ENCODE measurements around the gene TRUB2. TPM values are rescaled to one million over a fixed set of nuclear protein-coding genes. Genes with fewer than 3 reads are reported as not detected.

Gene TRUB2
- total RNA-seq, 6 experiments from 2014 or later, result 16.7 to 35.5 (median 24.5) TPM

- H3K4me1 ChIP-seq, result peaks cover 0 to 11% (median 0%) of the 10 kb centered on the region in 4 donors
- no peaks in the 10 kb centered on the region for H3K27me3 ChIP-seq
- intact Hi-C loops (cut with DNase I), result loop anchor here in 1 of 2 donors (10.0 kb wide), 1 partner anchor 53 kb away; no protein-coding TSS in a partner anchor
- H3K27ac ChIP-seq, result no peak overlapping the region
- no peaks in the 10 kb centered on the region for H3K36me3 ChIP-seq
- ATAC-seq (peak in 2 of 4 donors; percentile 5 to 9), DNase-seq (no peak)
- H3K9me3 ChIP-seq, result no peaks in the 10 kb centered on the region
- TF ChIP-seq CTCF (IDR thresholded peaks at IDR 0.05), result no peak
- TF ChIP-seq POLR2A (IDR thresholded peaks at IDR 0.05), result no peak
- H3K4me3 ChIP-seq, result peak overlapping the region; percentile 42 to 54 (median 43)
- WGBS (ENCODE audit: insufficient coverage, low coverage, low lambda C conversion rate, missing lambda C conversion rate), result 55% methylated on average over 5 of the region's 14 CpGs
Observed at GRCh38 chr9:128361296-128361985, 39.2 kb upstream of the TRUB2 start.

GRCh38 chr9:128360826-128361225 lies 38.6 kb upstream of the TRUB2 start:
- no peak overlapping the region for H3K27ac ChIP-seq
- peaks cover 0 to 11% (median 0%) of the 10 kb centered on the region in 4 donors for H3K4me1 ChIP-seq
- peaks cover 0 to 5% (median 2%) of the 10 kb centered on the region in 4 donors for H3K36me3 ChIP-seq
- H3K9me3 ChIP-seq, result no peaks in the 10 kb centered on the region
- no peaks in the 10 kb centered on the region for H3K27me3 ChIP-seq
- intact Hi-C loops (cut with DNase I), result loop anchor here in 1 of 2 donors (10.0 kb wide), 1 partner anchor 54 kb away; no protein-coding TSS in a partner anchor
- TF ChIP-seq POLR2A (IDR thresholded peaks at IDR 0.05), result no peak
- TF ChIP-seq CTCF (IDR thresholded peaks at IDR 0.05), result no peak
- no peak for ATAC-seq
- no peak for DNase-seq
- H3K4me3 ChIP-seq, result no peak overlapping the region
- WGBS (ENCODE audit: insufficient coverage, low coverage, low lambda C conversion rate, missing lambda C conversion rate), result no CpG with 5 or more reads among the region's 2 CpGs

- Histone ChIP-seq H3K4me1 (peaks cover 0 to 5% (median 0%) of the 10 kb centered on the region in 4 donors), H3K27ac (no peak overlapping the region), H3K9me3 (no peaks in the 10 kb centered on the region), H3K36me3 (peaks cover 0 to 13% (median 4%) of the 10 kb centered on the region in 4 donors), H3K27me3 (no peaks in the 10 kb centered on the region), H3K4me3 (no peak overlapping the region)
- WGBS (ENCODE audit: insufficient coverage, low coverage, low lambda C conversion rate, missing lambda C conversion rate), result 85% methylated on average over 3 of the region's 4 CpGs
- TF ChIP-seq POLR2A (IDR thresholded peaks at IDR 0.05), result no peak
- no peak for TF ChIP-seq CTCF (IDR thresholded peaks at IDR 0.05)
- ATAC-seq, result no peak
- intact Hi-C loops (cut with DNase I), result no loop called here
- DNase-seq, result no peak
Observed at GRCh38 chr9:128358861-128359260, 36.6 kb upstream of the TRUB2 start.

GRCh38 chr9:128358090-128358489 lies 35.8 kb upstream of the TRUB2 start:
- no peak overlapping the region for H3K4me3 ChIP-seq
- 37% methylated on average over 6 of the region's 8 CpGs for WGBS (ENCODE audit: insufficient coverage, low coverage, low lambda C conversion rate, missing lambda C conversion rate)
- TF ChIP-seq CTCF (IDR thresholded peaks at IDR 0.05), result no peak
- no peak for TF ChIP-seq POLR2A (IDR thresholded peaks at IDR 0.05)
- ATAC-seq, result peak in 1 of 4 donors; percentile 27
- H3K9me3 ChIP-seq, result no peaks in the 10 kb centered on the region
- H3K27me3 ChIP-seq, result no peaks in the 10 kb centered on the region
- peaks cover 0 to 13% (median 4%) of the 10 kb centered on the region in 4 donors for H3K36me3 ChIP-seq
- DNase-seq, result no peak
- peaks cover 0 to 5% (median 0%) of the 10 kb centered on the region in 4 donors for H3K4me1 ChIP-seq
- intact Hi-C loops (cut with DNase I), result no loop called here
- no peak overlapping the region for H3K27ac ChIP-seq
